ENCODE measurements around the gene CDON. TPM values are rescaled to one million over a fixed set of nuclear protein-coding genes. Genes with fewer than 3 reads are reported as not detected.

Gene CDON
- total RNA-seq, 1 experiment from 2014 or later = 17.2 TPM

DNA sequence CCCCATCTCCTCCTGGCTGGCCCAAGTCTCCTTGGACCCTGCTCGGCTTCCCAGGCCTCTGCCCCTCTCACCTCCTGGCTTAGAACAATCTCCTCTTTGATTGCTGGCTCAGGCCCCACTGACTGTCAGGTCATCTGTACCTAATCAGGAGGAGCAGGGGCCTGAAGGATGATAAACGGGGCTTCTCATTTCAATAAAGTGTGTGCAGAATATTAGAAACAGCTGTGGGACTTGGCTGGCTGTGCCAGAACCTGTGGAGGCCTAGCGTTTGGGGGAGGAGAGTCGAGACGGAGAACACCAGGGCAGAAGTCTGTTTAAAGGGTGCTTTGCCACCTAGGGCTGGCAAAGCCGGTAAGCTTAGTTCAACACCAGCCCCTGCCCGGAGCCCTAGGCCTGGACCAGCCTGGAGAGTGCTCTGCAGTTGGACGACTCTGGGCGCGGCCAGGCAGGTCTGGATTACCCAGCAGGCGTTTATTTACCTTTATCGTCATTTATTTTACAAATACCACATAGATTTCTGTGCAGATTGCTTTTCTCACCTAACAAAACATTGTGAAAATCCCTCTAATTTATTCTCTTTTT is 127.0 kb downstream of the CDON start:
- Histone ChIP-seq H3K18ac (ENCODE audit: insufficient read length, low read depth, low read length) (no peak overlapping the region), H3K79me1 (ENCODE audit: insufficient read depth, low read depth, low read length, poor library complexity, severe bottlenecking) (no peaks in the 10 kb centered on the region), H3K4me1 (ENCODE audit: insufficient read depth, low read length) (peaks cover 6% of the 10 kb centered on the region; the same call in 1 of the 2 replicates), H3K23ac (ENCODE audit: insufficient read length, low read depth, low read length) (no peak overlapping the region), H2BK15ac (ENCODE audit: low read depth, low read length) (no peak overlapping the region), H2AK5ac (ENCODE audit: insufficient read length, low read length) (no peak overlapping the region), H3K79me2 (ENCODE audit: insufficient read depth, low read length) (no peaks in the 10 kb centered on the region), H4K91ac (ENCODE audit: insufficient read length, low read depth, low read length) (no peak overlapping the region), H3K4me2 (ENCODE audit: insufficient read depth, insufficient read length, low read length) (no peak overlapping the region), H2AFZ (ENCODE audit: low read length) (no peak overlapping the region), H4K20me1 (ENCODE audit: control insufficient read depth, insufficient read depth, insufficient read length) (no peaks in the 10 kb centered on the region), H3K56ac (ENCODE audit: insufficient read length, low read depth, low read length) (no peak overlapping the region), H3T11ph (ENCODE audit: low read length) (no peak overlapping the region), H4K8ac (replicated peaks; ENCODE audit: insufficient read length, low read depth, low read length) (no peak overlapping the region), H2BK5ac (ENCODE audit: insufficient read length, low read length) (no peak overlapping the region), H3K9ac (ENCODE audit: extremely low read depth, insufficient read length, low read length) (no peak overlapping the region), H3K4ac (ENCODE audit: low read depth, low read length) (no peak overlapping the region), H2BK120ac (ENCODE audit: low read depth, low read length, poor library complexity, severe bottlenecking) (no peak overlapping the region), H4K5ac (ENCODE audit: insufficient read length, low read depth, low read length) (no peak overlapping the region), H2BK12ac (ENCODE audit: insufficient read length, low read depth, low read length) (no peak overlapping the region), H3K27me3 (ENCODE audit: insufficient read depth, low read length) (no peaks in the 10 kb centered on the region), H2BK20ac (ENCODE audit: low read depth, low read length, poor library complexity, severe bottlenecking) (no peak overlapping the region), H3K27ac (ENCODE audit: insufficient read length, low read depth, low read length) (no peak overlapping the region), H3K14ac (ENCODE audit: insufficient read depth, low read length) (no peak overlapping the region), H3K23me2 (ENCODE audit: insufficient read length, low read depth, low read length, poor library complexity, severe bottlenecking) (no peaks in the 10 kb centered on the region), H3K9me3 (ENCODE audit: control insufficient read depth, low read depth, low read length) (no peaks in the 10 kb centered on the region)
- no peaks in the 10 kb centered on the region for H3K36me3 Mint-ChIP-seq (ENCODE audit: insufficient read depth in 1 of 3, low read depth in 3 of 3)
- H3K27me3 Mint-ChIP-seq (ENCODE audit: low read depth) = peaks cover 6% of the 10 kb centered on the region
- H3K27ac Mint-ChIP-seq = no peak overlapping the region; a peak in 2 of 7 replicates
- TF ChIP-seq, protein P1, sequence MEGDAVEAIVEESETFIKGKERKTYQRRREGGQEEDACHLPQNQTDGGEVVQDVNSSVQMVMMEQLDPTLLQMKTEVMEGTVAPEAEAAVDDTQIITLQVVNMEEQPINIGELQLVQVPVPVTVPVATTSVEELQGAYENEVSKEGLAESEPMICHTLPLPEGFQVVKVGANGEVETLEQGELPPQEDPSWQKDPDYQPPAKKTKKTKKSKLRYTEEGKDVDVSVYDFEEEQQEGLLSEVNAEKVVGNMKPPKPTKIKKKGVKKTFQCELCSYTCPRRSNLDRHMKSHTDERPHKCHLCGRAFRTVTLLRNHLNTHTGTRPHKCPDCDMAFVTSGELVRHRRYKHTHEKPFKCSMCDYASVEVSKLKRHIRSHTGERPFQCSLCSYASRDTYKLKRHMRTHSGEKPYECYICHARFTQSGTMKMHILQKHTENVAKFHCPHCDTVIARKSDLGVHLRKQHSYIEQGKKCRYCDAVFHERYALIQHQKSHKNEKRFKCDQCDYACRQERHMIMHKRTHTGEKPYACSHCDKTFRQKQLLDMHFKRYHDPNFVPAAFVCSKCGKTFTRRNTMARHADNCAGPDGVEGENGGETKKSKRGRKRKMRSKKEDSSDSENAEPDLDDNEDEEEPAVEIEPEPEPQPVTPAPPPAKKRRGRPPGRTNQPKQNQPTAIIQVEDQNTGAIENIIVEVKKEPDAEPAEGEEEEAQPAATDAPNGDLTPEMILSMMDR (conservative IDR thresholded peaks at IDR 0.05) = no peak
- H3K4me3 Mint-ChIP-seq = no peak overlapping the region
- no CpG with 5 or more reads among the region's 12 CpGs for WGBS (ENCODE audit: extremely low coverage, insufficient read length, low lambda C conversion rate)
- no peaks in the 10 kb centered on the region; a peak in 1 of 5 replicates for H3K9me3 Mint-ChIP-seq
- peak; percentile 19 for DNase-seq
- H3K4me1 Mint-ChIP-seq = peaks cover 28 to 36% of the 10 kb centered on the region in 2 experiments

All from H9 (cell line).